Sigmoid colon (tissue), 4 donors: ENCODE results near the gene KIF23.

Experiments
- EP300 ChIP-seq, 4 donors: sonication (generic); formaldehyde crosslinking; IDR thresholded peaks; one replicate each; pipeline ENCODE4 v1.6.1; 2017; ENCODE audit warnings: antibody characterized with exemption in 4 of 4
- POLR2A ChIP-seq, 2 donors: fragments of 450-650 bp; IDR thresholded peaks; one replicate each; pipeline ENCODE4 v1.6.1; 2016; ENCODE audit warnings: antibody characterized with exemption in 2 of 2, mild to moderate bottlenecking in 2 of 2, moderate library complexity in 2 of 2
- POLR2AphosphoS5 ChIP-seq, 4 donors: sonication (generic); formaldehyde crosslinking; IDR thresholded peaks; one replicate each; pipeline ENCODE4 v1.6.1; 2017; ENCODE audit warnings: antibody characterized with exemption in 4 of 4
- TF ChIP-seq, protein P1 (sequence below), 4 experiments: fragments of 450-650 bp in 3 of 4; fragments of 200-600 bp in 1 of 4; IDR thresholded peaks; one replicate each; pipeline ENCODE4 v1.5.1; 2016 to 2019; ENCODE audit warnings: antibody characterized with exemption in 4 of 4, mild to moderate bottlenecking in 3 of 4, moderate library complexity in 2 of 4

DNA sequence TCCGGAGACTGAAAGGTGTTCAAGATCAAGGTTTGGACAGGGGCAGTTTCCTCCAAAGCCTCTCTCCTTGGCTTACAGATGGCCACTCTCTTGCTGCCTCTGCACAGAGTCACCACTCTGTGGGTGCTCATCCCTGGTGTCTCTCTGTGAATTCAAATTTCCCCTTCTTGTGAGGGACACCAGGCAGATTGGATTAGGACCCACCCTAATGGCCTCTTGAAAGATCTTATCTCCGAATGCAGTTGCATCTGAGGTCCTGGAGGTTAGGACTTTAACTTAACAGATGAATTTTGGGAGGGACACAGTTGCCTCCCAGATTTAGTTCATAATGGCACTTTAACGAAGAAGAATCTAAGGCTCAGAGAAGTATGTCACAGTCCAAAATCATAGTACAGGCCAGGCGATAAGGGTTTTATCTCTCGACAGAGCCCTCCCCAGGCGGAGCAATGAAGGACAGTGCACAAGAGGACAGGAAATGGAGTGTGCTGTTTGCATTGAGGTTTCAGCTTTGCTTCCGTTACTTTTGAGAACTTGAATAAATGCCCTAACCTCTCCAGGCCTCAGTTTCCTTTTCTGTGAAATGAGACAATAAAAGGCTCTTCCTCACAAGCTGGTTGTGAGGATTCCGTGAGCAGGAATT, 38.9 kb upstream of the KIF23 start:
- TF ChIP-seq, protein P1, sequence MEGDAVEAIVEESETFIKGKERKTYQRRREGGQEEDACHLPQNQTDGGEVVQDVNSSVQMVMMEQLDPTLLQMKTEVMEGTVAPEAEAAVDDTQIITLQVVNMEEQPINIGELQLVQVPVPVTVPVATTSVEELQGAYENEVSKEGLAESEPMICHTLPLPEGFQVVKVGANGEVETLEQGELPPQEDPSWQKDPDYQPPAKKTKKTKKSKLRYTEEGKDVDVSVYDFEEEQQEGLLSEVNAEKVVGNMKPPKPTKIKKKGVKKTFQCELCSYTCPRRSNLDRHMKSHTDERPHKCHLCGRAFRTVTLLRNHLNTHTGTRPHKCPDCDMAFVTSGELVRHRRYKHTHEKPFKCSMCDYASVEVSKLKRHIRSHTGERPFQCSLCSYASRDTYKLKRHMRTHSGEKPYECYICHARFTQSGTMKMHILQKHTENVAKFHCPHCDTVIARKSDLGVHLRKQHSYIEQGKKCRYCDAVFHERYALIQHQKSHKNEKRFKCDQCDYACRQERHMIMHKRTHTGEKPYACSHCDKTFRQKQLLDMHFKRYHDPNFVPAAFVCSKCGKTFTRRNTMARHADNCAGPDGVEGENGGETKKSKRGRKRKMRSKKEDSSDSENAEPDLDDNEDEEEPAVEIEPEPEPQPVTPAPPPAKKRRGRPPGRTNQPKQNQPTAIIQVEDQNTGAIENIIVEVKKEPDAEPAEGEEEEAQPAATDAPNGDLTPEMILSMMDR (IDR thresholded peaks at IDR 0.05): no peak
- TF ChIP-seq POLR2A (IDR thresholded peaks at IDR 0.05): no peak
- TF ChIP-seq EP300 (IDR thresholded peaks at IDR 0.05): no peak
- no peak for TF ChIP-seq POLR2AphosphoS5 (IDR thresholded peaks at IDR 0.05)
